SK-N-SH (cell line): ENCODE measurements around the gene PTK6. TPM values are rescaled to one million over a fixed set of nuclear protein-coding genes. Genes with fewer than 3 reads are reported as not detected.

Experiments used
- CTCF ChIA-PET: fragments of 300-600, 350-600 bp; formaldehyde crosslinking; extraction: SDS; loops from one replicate; lab custom pipeline; 2021; lab: Yijun Ruan, JAX
- POLR2A ChIA-PET: fragments of 350-600 bp; sonication (Branson Sonifier 250); formaldehyde crosslinking; extraction: SDS; loops from one replicate; lab custom pipeline; 2020; ENCODE audit warnings: antibody characterized with exemption, inconsistent platforms; lab: Yijun Ruan, JAX
- DNase-seq: peaks from one replicate; pipeline ENCODE4 v3.0.0; 2012
- H2AFZ ChIP-seq: fragments of 200-600 bp; sonication (generic); 2 replicates; pipeline ENCODE4 v1.8.1; 2016; ENCODE audit warnings: antibody characterized with exemption, mild to moderate bottlenecking, low read depth
- H3F3A ChIP-seq: fragments of 200-600 bp; sonication (generic); replicated peaks from 2 replicates; pipeline ENCODE3; 2016; ENCODE audit warnings: antibody characterized with exemption, mild to moderate bottlenecking; ENCODE audit not compliant: insufficient read depth
- H3K27ac ChIP-seq, 2 experiments: fragments of 200-500 bp in 1 of 2; fragments of 200-600 bp in 1 of 2; sonication (Bioruptor generic) in 1 of 2; sonication (generic), shearing (Covaris generic) in 1 of 2; 2 replicates each; pipeline versions ENCODE4 v1.5.1 to v1.6.1; 2014 to 2016; ENCODE audit warnings: low read depth in 2 of 2, inconsistent platforms in 1 of 2, low read length in 1 of 2, mild to moderate bottlenecking in 1 of 2, mixed read lengths in 1 of 2
- H3K27me3 ChIP-seq: fragments of 200-600 bp; sonication (generic), shearing (Covaris generic); 2 replicates; pipeline ENCODE4 v1.6.1; 2016; ENCODE audit warnings: mixed run types; ENCODE audit not compliant: insufficient read depth
- H3K36me3 ChIP-seq, 2 experiments: fragments of 200-500 bp in 1 of 2; fragments of 200-600 bp in 1 of 2; sonication (Bioruptor generic) in 1 of 2; sonication (generic) in 1 of 2; replicated peaks in 1 of 2; 2 replicates each; pipeline versions ENCODE3 to v1.5.1; 2014 to 2016; ENCODE audit warnings: low read length in 1 of 2, mild to moderate bottlenecking in 1 of 2; ENCODE audit not compliant: insufficient read depth in 2 of 2, control insufficient read depth in 1 of 2
- H3K4me1 ChIP-seq, 2 experiments: fragments of 200-500 bp in 1 of 2; fragments of 200-600 bp in 1 of 2; sonication (Bioruptor generic) in 1 of 2; sonication (generic), shearing (Covaris generic) in 1 of 2; 2 replicates each; pipeline versions ENCODE4 v1.5.1 to v1.6.1; 2014 to 2016; ENCODE audit warnings: low read depth in 1 of 2, low read length in 1 of 2, mixed run types in 1 of 2; ENCODE audit not compliant: insufficient read depth in 2 of 2, control insufficient read depth in 1 of 2
- H3K4me2 ChIP-seq: fragments of 200-600 bp; sonication (generic), shearing (Covaris generic); 2 replicates; pipeline ENCODE4 v1.6.1; 2017; ENCODE audit warnings: mixed run types
- H3K4me3 ChIP-seq, 2 experiments: fragments of 200-500 bp in 1 of 2; fragments of 200-600 bp in 1 of 2; sonication (Bioruptor generic) in 1 of 2; sonication (generic), shearing (Covaris generic) in 1 of 2; 2 replicates each; pipeline versions ENCODE4 v1.5.1 to v1.8.1; 2014 to 2016; ENCODE audit warnings: low read depth in 2 of 2, inconsistent platforms in 1 of 2, low read length in 1 of 2, mild to moderate bottlenecking in 1 of 2, mixed read lengths in 1 of 2, moderate library complexity in 1 of 2
- H3K79me2 ChIP-seq: fragments of 200-600 bp; sonication (generic); 2 replicates; pipeline ENCODE4 v1.8.1; 2017; ENCODE audit warnings: mild to moderate bottlenecking; ENCODE audit not compliant: insufficient read depth
- H3K9ac ChIP-seq: fragments of 200-600 bp; sonication (generic); 2 replicates; pipeline ENCODE4 v1.6.1; 2017; ENCODE audit warnings: mixed run types
- H3K9me2 ChIP-seq: fragments of 200-600 bp; sonication (generic); 2 replicates; pipeline ENCODE4 v1.6.1; 2017; ENCODE audit warnings: mixed run types
- H3K9me3 ChIP-seq: fragments of 200-600 bp; sonication (generic); 2 replicates; pipeline ENCODE4 v1.6.1; 2017; ENCODE audit warnings: mixed run types, mild to moderate bottlenecking, moderate library complexity
- H4K20me1 ChIP-seq: fragments of 200-600 bp; sonication (generic); 2 replicates; pipeline ENCODE4 v1.6.1; 2017; ENCODE audit warnings: mild to moderate bottlenecking, mixed run types; ENCODE audit not compliant: insufficient read depth
- CHD2 ChIP-seq: fragments of 150-350 bp; IDR thresholded peaks from 2 replicates; pipeline ENCODE4 v1.6.1; 2018; ENCODE audit warnings: low read length; ENCODE audit not compliant: partially characterized antibody
- ELF1 ChIP-seq: IDR thresholded peaks from 2 replicates; pipeline ENCODE4 v1.4.0; 2012
- EP300 ChIP-seq, 2 experiments: IDR thresholded peaks; 2 replicates each; pipeline versions ENCODE4 v1.4.0 to v1.6.1; 2012; ENCODE audit warnings: borderline replicate concordance in 1 of 2, low read depth in 1 of 2, low read length in 1 of 2
- EZH2phosphoT487 ChIP-seq: fragments of 200-600 bp; sonication (generic); IDR thresholded peaks from 2 replicates; pipeline ENCODE4 v1.6.1; 2017; ENCODE audit warnings: low read depth, mixed run types, mild to moderate bottlenecking, antibody characterized with exemption, moderate library complexity, borderline replicate concordance
- FOSL2 ChIP-seq: IDR thresholded peaks from 2 replicates; pipeline ENCODE4 v1.4.0; 2012; ENCODE audit warnings: low read depth, mild to moderate bottlenecking, moderate library complexity, borderline replicate concordance
- GATA2 ChIP-seq: sonication (generic); formaldehyde crosslinking; IDR thresholded peaks from 2 replicates; pipeline ENCODE4 v1.5.0; 2020; ENCODE audit warnings: mild to moderate bottlenecking, missing genetic modification reagents
- NFIC ChIP-seq: IDR thresholded peaks from 2 replicates; pipeline ENCODE4 v1.4.0; 2012; ENCODE audit warnings: borderline replicate concordance
- POLR2AphosphoS5 ChIP-seq: IDR thresholded peaks from 2 replicates; pipeline ENCODE4 v1.6.1; 2012; ENCODE audit warnings: low read depth, low read length
- RAD21 ChIP-seq: IDR thresholded peaks from 2 replicates; pipeline ENCODE4 v1.6.1; 2012; ENCODE audit warnings: mild to moderate bottlenecking, low read length
- RXRA ChIP-seq: IDR thresholded peaks from 2 replicates; pipeline ENCODE4 v1.4.0; 2012; ENCODE audit warnings: low read depth, mild to moderate bottlenecking, borderline replicate concordance
- SMC3 ChIP-seq: IDR thresholded peaks from 2 replicates; pipeline ENCODE4 v1.6.1; 2012; ENCODE audit warnings: low read depth, low read length, improper control_type of control experiment
- TCF12 ChIP-seq: IDR thresholded peaks from 2 replicates; pipeline ENCODE4 v1.4.0; 2012
- YY1 ChIP-seq: IDR thresholded peaks from 2 replicates; pipeline ENCODE4 v1.4.0; 2012; ENCODE audit warnings: low read depth, mild to moderate bottlenecking
- WGBS: methylation state at CpG from one replicate; pipeline ENCODE4 v1.1.6; 2017; ENCODE audit warnings: low lambda C conversion rate; 5-methylcytosine and 5-hydroxymethylcytosine counted together
- polyA plus RNA-seq, 3 experiments: library from polyadenylated mRNA; depleted of rRNA; stranded (reverse); fragments of >200 nt; gene quantifications; 2 replicates each; pipeline ENCODE4 v1.2.3, GENCODE V29; 2012
- TF ChIP-seq, protein P1 (sequence below): IDR thresholded peaks from 2 replicates; pipeline ENCODE4; 2012
- TF ChIP-seq, protein P2 (sequence below): fragments of 200-600 bp; sonication (generic); IDR thresholded peaks from 2 replicates; pipeline ENCODE4 v1.6.1; 2017; ENCODE audit warnings: antibody characterized with exemption, mild to moderate bottlenecking, moderate library complexity
- TF ChIP-seq, protein P3 (sequence below): IDR thresholded peaks from 2 replicates; pipeline ENCODE4 v1.4.0; 2012; ENCODE audit warnings: low read depth
- TF ChIP-seq, protein P4 (sequence below): IDR thresholded peaks from 2 replicates; pipeline ENCODE4 v1.4.0; 2012; ENCODE audit warnings: low read depth, borderline replicate concordance
- TF ChIP-seq, protein P5 (sequence below): IDR thresholded peaks from 2 replicates; pipeline ENCODE4 v1.4.0; 2012; ENCODE audit warnings: low read depth, borderline replicate concordance
- TF ChIP-seq, protein P6 (sequence below): fragments of 150-350 bp; IDR thresholded peaks from 2 replicates; pipeline ENCODE4 v1.6.1; 2017; ENCODE audit warnings: antibody characterized with exemption, low read length, low read depth, borderline replicate concordance

PTK6 gene
- polyA plus RNA-seq, 1 of the 3 experiments (the other 2 are of a cell fraction): 0.07 TPM

DNA sequence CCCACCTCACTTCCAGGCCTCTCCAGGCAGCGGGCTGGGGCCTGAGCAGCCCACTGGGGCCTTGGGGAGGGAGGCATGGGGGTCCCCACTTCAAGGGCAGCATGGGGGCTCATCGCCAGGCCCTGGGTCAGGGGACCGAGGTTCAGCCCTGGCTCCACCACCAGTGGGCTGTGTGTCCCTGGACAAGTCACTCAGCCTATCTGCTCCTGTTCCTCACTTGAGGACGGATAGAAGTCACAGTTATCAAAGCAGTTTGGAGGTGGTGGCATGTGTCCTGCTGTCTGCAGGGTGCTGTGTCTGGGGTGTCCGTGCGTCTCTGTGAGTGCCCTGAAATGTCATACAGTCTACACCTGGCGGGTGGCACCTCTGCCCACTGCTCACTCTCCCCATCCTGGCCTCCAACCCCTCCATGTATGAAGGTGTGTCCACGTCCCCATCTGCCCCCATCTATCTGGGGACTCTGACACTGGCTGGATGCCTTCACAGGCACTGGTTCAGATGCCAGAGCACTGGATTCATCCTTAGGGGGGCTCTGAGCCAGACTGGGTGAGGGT, 41.9 kb downstream of the PTK6 start:
- 76% methylated on average over 3 of the region's 8 CpGs for WGBS
- Histone ChIP-seq H3K79me2 (no peaks in the 10 kb centered on the region), H3K36me3 (peaks cover 0 to 6% of the 10 kb centered on the region in 2 experiments), H3K4me1 (peaks cover 0 to 30% of the 10 kb centered on the region in 2 experiments; a peak in 1 of 4 replicates), H2AFZ (no peak overlapping the region), H3K27me3 (no peaks in the 10 kb centered on the region), H3K4me2 (no peak overlapping the region), H3K9ac (no peak overlapping the region), H3K9me2 (no peaks in the 10 kb centered on the region), H4K20me1 (no peaks in the 10 kb centered on the region; the same call in 1 of the 2 replicates), H3K9me3 (no peaks in the 10 kb centered on the region), H3K4me3 (no peak overlapping the region), H3F3A (no peaks in the 10 kb centered on the region), H3K27ac (no peak overlapping the region; a peak in 1 of 4 replicates)
- peak; percentile 17 for DNase-seq
- CTCF ChIA-PET: interaction anchor here (0.7 to 3.4 kb wide), 20 partner anchors 10 to 154 kb away, joined by 3 to 76 read pairs (median 10); partner anchors contain the start of genes KCNQ2, PPDPF and PTK6
- POLR2A ChIA-PET: interaction anchor here (1.6 to 3.3 kb wide), 2 partner anchors 11 to 26 kb away, joined by 3 to 31 read pairs; partner anchors contain the start of gene PPDPF
- TF ChIP-seq POLR2AphosphoS5: no peak
- TF ChIP-seq, protein P1, sequence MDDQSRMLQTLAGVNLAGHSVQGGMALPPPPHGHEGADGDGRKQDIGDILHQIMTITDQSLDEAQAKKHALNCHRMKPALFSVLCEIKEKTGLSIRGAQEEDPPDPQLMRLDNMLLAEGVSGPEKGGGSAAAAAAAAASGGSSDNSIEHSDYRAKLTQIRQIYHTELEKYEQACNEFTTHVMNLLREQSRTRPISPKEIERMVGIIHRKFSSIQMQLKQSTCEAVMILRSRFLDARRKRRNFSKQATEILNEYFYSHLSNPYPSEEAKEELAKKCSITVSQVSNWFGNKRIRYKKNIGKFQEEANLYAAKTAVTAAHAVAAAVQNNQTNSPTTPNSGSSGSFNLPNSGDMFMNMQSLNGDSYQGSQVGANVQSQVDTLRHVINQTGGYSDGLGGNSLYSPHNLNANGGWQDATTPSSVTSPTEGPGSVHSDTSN: no peak
- no peak for TF ChIP-seq CHD2
- no peak for TF ChIP-seq EP300 (IDR thresholded peaks at IDR 0.05; ENCODE audit: borderline replicate concordance in 1 of 2, low read depth in 1 of 2, low read length in 1 of 2)
- TF ChIP-seq, protein P2, sequence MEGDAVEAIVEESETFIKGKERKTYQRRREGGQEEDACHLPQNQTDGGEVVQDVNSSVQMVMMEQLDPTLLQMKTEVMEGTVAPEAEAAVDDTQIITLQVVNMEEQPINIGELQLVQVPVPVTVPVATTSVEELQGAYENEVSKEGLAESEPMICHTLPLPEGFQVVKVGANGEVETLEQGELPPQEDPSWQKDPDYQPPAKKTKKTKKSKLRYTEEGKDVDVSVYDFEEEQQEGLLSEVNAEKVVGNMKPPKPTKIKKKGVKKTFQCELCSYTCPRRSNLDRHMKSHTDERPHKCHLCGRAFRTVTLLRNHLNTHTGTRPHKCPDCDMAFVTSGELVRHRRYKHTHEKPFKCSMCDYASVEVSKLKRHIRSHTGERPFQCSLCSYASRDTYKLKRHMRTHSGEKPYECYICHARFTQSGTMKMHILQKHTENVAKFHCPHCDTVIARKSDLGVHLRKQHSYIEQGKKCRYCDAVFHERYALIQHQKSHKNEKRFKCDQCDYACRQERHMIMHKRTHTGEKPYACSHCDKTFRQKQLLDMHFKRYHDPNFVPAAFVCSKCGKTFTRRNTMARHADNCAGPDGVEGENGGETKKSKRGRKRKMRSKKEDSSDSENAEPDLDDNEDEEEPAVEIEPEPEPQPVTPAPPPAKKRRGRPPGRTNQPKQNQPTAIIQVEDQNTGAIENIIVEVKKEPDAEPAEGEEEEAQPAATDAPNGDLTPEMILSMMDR: no peak
- TF ChIP-seq, protein P3, sequence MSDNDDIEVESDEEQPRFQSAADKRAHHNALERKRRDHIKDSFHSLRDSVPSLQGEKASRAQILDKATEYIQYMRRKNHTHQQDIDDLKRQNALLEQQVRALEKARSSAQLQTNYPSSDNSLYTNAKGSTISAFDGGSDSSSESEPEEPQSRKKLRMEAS: no peak
- no peak for TF ChIP-seq ELF1
- no peak for TF ChIP-seq FOSL2
- TF ChIP-seq, protein P4, sequence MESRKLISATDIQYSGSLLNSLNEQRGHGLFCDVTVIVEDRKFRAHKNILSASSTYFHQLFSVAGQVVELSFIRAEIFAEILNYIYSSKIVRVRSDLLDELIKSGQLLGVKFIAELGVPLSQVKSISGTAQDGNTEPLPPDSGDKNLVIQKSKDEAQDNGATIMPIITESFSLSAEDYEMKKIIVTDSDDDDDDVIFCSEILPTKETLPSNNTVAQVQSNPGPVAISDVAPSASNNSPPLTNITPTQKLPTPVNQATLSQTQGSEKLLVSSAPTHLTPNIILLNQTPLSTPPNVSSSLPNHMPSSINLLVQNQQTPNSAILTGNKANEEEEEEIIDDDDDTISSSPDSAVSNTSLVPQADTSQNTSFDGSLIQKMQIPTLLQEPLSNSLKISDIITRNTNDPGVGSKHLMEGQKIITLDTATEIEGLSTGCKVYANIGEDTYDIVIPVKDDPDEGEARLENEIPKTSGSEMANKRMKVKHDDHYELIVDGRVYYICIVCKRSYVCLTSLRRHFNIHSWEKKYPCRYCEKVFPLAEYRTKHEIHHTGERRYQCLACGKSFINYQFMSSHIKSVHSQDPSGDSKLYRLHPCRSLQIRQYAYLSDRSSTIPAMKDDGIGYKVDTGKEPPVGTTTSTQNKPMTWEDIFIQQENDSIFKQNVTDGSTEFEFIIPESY: no peak
- no peak for TF ChIP-seq YY1
- TF ChIP-seq GATA2 (CRISPR knock-in tag): no peak
- TF ChIP-seq, protein P5, sequence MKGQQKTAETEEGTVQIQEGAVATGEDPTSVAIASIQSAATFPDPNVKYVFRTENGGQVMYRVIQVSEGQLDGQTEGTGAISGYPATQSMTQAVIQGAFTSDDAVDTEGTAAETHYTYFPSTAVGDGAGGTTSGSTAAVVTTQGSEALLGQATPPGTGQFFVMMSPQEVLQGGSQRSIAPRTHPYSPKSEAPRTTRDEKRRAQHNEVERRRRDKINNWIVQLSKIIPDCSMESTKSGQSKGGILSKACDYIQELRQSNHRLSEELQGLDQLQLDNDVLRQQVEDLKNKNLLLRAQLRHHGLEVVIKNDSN: no peak
- TF ChIP-seq RXRA: no peak
- TF ChIP-seq, protein P6, sequence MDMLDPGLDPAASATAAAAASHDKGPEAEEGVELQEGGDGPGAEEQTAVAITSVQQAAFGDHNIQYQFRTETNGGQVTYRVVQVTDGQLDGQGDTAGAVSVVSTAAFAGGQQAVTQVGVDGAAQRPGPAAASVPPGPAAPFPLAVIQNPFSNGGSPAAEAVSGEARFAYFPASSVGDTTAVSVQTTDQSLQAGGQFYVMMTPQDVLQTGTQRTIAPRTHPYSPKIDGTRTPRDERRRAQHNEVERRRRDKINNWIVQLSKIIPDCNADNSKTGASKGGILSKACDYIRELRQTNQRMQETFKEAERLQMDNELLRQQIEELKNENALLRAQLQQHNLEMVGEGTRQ: no peak
- no peak for TF ChIP-seq SMC3
- no peak for TF ChIP-seq EZH2phosphoT487
- TF ChIP-seq RAD21: no peak
- no peak for TF ChIP-seq NFIC
- no peak for TF ChIP-seq TCF12
